ENCODE results near the gene CMIP. TPM values are rescaled to one million over a fixed set of nuclear protein-coding genes. Genes with fewer than 3 reads are reported as not detected.

Gene CMIP
- total RNA-seq, 2 experiments from 2014 or later = 26.3 to 29.1 TPM

- ChIA-PET POLR2A (no interaction called here), CTCF (no interaction called here)
These were observed 41.4 kb downstream of the CMIP start for GRCh38 chr16:81485824-81486539.

- ChIA-PET POLR2A (no interaction called here), CTCF (no interaction called here)
These were observed 42.0 kb downstream of the CMIP start for GRCh38 chr16:81486540-81487061.

GRCh38 chr16:81487301-81487720 lies 42.7 kb downstream of the CMIP start:
- CTCF ChIA-PET = no interaction called here
- POLR2A ChIA-PET = no interaction called here

GRCh38 chr16:81488687-81489411 lies 44.2 kb downstream of the CMIP start:
- POLR2A ChIA-PET = no interaction called here
- CTCF ChIA-PET = no interaction called here

GRCh38 chr16:81489547-81490267 lies 45.1 kb downstream of the CMIP start:
- ChIA-PET CTCF (no interaction called here), POLR2A (no interaction called here)

GRCh38 chr16:81491541-81492188 lies 47.1 kb downstream of the CMIP start:
- POLR2A ChIA-PET = no interaction called here

GRCh38 chr16:81492311-81492761 lies 47.7 kb downstream of the CMIP start:
- CTCF ChIA-PET = no interaction called here
- POLR2A ChIA-PET = no interaction called here

More at GRCh38 chr16:81491541-81492188, 47.1 kb downstream of the CMIP start:
- CTCF ChIA-PET = no interaction called here

GRCh38 chr16:81492965-81493754 lies 48.6 kb downstream of the CMIP start:
- CTCF ChIA-PET = no interaction called here
- POLR2A ChIA-PET = no interaction called here

GRCh38 chr16:81493755-81494433 lies 49.3 kb downstream of the CMIP start:
- CTCF ChIA-PET = no interaction called here
- POLR2A ChIA-PET = no interaction called here

GRCh38 chr16:81494434-81494806 lies 49.8 kb downstream of the CMIP start:
- ChIA-PET POLR2A (no interaction called here), CTCF (no interaction called here)

- POLR2A ChIA-PET = no interaction called here
- CTCF ChIA-PET = no interaction called here
These were observed 50.3 kb downstream of the CMIP start for GRCh38 chr16:81494888-81495287.

GRCh38 chr16:81495321-81496234 lies 51.0 kb downstream of the CMIP start:
- CTCF ChIA-PET = no interaction called here
- POLR2A ChIA-PET = no interaction called here

GRCh38 chr16:81496321-81496720 lies 51.7 kb downstream of the CMIP start:
- CTCF ChIA-PET = no interaction called here
- POLR2A ChIA-PET = no interaction called here

- ChIA-PET POLR2A (no interaction called here), CTCF (no interaction called here)
These were observed 52.1 kb downstream of the CMIP start for GRCh38 chr16:81496742-81497141.

- POLR2A ChIA-PET = no interaction called here
- CTCF ChIA-PET = no interaction called here
These were observed 53.1 kb downstream of the CMIP start for GRCh38 chr16:81497690-81498089.

- CTCF ChIA-PET = no interaction called here
- POLR2A ChIA-PET = no interaction called here
These were observed 53.7 kb downstream of the CMIP start for GRCh38 chr16:81498351-81498750.

GRCh38 chr16:81499576-81500380 lies 55.2 kb downstream of the CMIP start:
- CTCF ChIA-PET = no interaction called here
- POLR2A ChIA-PET = no interaction called here
